Breast epithelium (tissue), 4 donors: ENCODE data around the gene GSTA5. TPM values are rescaled to one million over a fixed set of nuclear protein-coding genes. Genes with fewer than 3 reads are reported as not detected.
A peak's percentile ranks its signal among the peaks of the same experiment; 100 is the strongest.
"Not testable (repeated sequence)": the region's sequence is repeated elsewhere in the genome, so short reads cannot be mapped to it uniquely, and the experiment has no call there.

ENCODE experiments used
- DNase-seq, 2 donors: peaks; one replicate each; pipeline ENCODE4 v3.0.0-alpha.2; 2019; ENCODE audit warnings: low spot score in 2 of 2
- H3K27ac ChIP-seq, 2 donors: fragments of 200-600 bp; sonication (generic) in 1 of 2; one replicate each; pipeline ENCODE4 v1.5.1; 2016 to 2019; ENCODE audit warnings: mild to moderate bottlenecking in 1 of 2
- H3K27me3 ChIP-seq, 2 donors: fragments of 200-600 bp; sonication (generic) in 1 of 2; one replicate each; pipeline versions ENCODE4 v1.5.1 to v1.6.0; 2017 to 2019; ENCODE audit warnings: control low read depth in 1 of 2, mild to moderate bottlenecking in 1 of 2
- H3K36me3 ChIP-seq: fragments of 200-600 bp; one replicate; pipeline ENCODE4 v1.5.1; 2019
- H3K4me1 ChIP-seq, 2 donors: fragments of 200-600 bp; sonication (generic); one replicate each; pipeline ENCODE4 v1.5.1; 2016 to 2019; ENCODE audit warnings: control low read depth in 1 of 2
- H3K4me3 ChIP-seq, 3 donors: fragments of 200-600 bp; sonication (generic); 1 replicate in 2 of 3; 2 replicates in 1 of 3; pipeline ENCODE4 v1.5.1; 2016 to 2019; ENCODE audit warnings: mild to moderate bottlenecking in 3 of 3, moderate library complexity in 2 of 3
- H3K9me3 ChIP-seq, 2 donors: fragments of 200-600 bp; sonication (generic) in 1 of 2; one replicate each; pipeline ENCODE4 v1.5.1; 2016 to 2019; ENCODE audit warnings: control low read depth in 1 of 2
- POLR2A ChIP-seq: fragments of 450-650 bp; IDR thresholded peaks from one replicate; pipeline ENCODE4 v1.6.1; 2016; ENCODE audit warnings: antibody characterized with exemption, mild to moderate bottlenecking, moderate library complexity
- POLR2AphosphoS5 ChIP-seq, 3 donors: sonication (generic); formaldehyde crosslinking; IDR thresholded peaks; one replicate each; pipeline ENCODE4 v1.6.1; 2017; ENCODE audit warnings: antibody characterized with exemption in 3 of 3
- intact Hi-C: fragments of 100-400 bp; cut with DNase I; formaldehyde crosslinking; loops from one replicate; pipeline ENCODE4 v1.15.1; 2023; ENCODE audit warnings: low total_unique reads
- total RNA-seq, 3 donors: library from RNA; depleted of rRNA; stranded (reverse); fragments of >200 nt; gene quantifications; one replicate each; pipeline ENCODE4 v1.1.0, GENCODE V29; 2016
- TF ChIP-seq, protein P1 (sequence below), 3 donors: fragments of 450-650 bp; IDR thresholded peaks; one replicate each; pipeline ENCODE4 v1.5.1; 2016 to 2017; ENCODE audit warnings: antibody characterized with exemption in 3 of 3, mild to moderate bottlenecking in 3 of 3, moderate library complexity in 3 of 3

GSTA5 gene
- total RNA-seq, 3 donors from 2014 or later, result not detected

GRCh38 chr6:52826513-52826912 lies 14.1 kb downstream of the GSTA5 start:
- intact Hi-C loops, result no loop called here
- no peaks in the 10 kb centered on the region for H3K36me3 ChIP-seq

DNA sequence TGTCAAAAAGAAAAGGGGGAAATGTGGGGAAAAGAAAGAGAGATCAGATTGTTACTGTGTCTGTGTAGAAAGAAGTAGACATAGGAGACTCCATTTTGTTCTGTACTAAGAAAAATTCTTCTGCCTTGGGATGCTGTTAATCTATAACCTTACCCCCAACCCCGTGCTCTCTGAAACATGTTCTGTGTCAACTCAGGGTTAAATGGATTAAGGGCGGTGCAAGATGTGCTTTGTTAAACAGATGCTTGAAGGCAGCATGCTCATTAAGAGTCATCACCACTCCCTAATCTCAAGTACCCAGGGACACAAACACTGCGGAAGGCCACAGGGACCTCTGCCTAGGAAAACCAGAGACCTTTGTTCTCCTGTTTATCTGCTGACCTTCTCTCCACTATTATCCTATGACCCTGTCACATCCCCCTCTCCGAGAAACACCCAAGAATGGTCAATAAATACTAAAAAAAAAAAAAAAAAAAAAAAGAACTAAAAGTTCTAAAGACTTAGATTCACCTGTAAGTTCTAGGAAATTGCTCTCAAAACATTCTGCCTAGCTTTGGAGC lies 14.6 kb downstream of the GSTA5 start:
- DNase-seq, H3K4me1 ChIP-seq, H3K27ac ChIP-seq, H3K36me3 ChIP-seq, H3K9me3 ChIP-seq, intact Hi-C loops, H3K4me3 ChIP-seq, H3K27me3 ChIP-seq: not testable (repeated sequence)

More at GRCh38 chr6:52826513-52826912, 14.1 kb downstream of the GSTA5 start:
- Histone ChIP-seq H3K4me3 (no peak overlapping the region), H3K27ac (no peak overlapping the region), H3K9me3 (no peaks in the 10 kb centered on the region), H3K4me1 (no peaks in the 10 kb centered on the region), H3K27me3 (no peaks in the 10 kb centered on the region)
- DNase-seq, result no peak
- TF ChIP-seq, protein P1, sequence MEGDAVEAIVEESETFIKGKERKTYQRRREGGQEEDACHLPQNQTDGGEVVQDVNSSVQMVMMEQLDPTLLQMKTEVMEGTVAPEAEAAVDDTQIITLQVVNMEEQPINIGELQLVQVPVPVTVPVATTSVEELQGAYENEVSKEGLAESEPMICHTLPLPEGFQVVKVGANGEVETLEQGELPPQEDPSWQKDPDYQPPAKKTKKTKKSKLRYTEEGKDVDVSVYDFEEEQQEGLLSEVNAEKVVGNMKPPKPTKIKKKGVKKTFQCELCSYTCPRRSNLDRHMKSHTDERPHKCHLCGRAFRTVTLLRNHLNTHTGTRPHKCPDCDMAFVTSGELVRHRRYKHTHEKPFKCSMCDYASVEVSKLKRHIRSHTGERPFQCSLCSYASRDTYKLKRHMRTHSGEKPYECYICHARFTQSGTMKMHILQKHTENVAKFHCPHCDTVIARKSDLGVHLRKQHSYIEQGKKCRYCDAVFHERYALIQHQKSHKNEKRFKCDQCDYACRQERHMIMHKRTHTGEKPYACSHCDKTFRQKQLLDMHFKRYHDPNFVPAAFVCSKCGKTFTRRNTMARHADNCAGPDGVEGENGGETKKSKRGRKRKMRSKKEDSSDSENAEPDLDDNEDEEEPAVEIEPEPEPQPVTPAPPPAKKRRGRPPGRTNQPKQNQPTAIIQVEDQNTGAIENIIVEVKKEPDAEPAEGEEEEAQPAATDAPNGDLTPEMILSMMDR (IDR thresholded peaks at IDR 0.05), result no peak
- TF ChIP-seq POLR2A, result no peak

DNA sequence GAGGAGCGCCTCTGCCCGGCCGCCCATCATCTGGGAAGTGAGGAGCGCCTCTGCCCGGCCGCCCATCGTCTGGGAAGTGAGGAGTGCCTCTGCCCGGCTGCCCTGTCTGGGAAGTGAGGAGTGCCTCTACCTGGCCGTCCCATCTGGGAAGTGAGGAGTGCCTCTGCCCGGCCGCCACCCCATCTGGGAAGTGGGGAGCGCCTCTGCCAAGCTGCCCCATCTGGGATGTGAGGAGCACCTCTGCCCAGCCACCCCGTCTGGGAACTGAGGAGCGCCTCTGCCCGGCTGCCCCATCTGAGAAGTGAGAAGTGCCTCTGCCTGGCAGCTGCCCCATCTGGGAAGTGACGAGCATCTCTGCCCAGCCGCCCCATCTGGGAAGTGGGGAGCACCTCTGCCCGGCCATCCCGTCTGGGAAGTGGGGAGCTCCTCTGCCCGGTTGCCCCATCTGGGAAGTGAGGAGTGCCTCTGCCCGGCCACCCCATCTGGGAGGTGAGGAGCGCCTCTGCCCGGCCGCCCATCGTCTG lies 15.3 kb downstream of the GSTA5 start:
- H3K4me3 ChIP-seq, H3K36me3 ChIP-seq, H3K4me1 ChIP-seq, intact Hi-C loops, H3K9me3 ChIP-seq, H3K27me3 ChIP-seq, H3K27ac ChIP-seq, DNase-seq: not testable (repeated sequence)

DNA sequence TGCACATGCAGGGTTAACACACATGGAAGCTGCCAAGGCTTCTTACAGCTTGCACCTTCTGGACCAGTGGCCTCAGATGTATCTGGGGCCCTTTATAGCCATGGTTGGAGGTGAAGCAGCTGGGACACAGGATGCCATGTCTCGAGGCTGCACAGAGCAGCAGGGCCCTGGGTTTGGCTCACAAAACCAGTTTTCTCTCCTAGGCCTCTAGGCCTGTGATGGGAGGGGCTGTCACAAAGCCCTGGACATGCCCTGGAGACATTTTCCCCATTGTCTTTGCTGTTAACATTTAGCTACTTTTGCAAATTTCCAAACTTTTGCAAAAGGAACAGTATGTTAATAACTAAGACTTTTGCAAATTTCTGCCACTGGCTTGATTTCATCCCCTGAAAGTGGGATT lies 18.8 kb downstream of the GSTA5 start:
- intact Hi-C loops, result no loop called here
- Histone ChIP-seq H3K27ac (no peak overlapping the region), H3K4me1 (no peaks in the 10 kb centered on the region), H3K4me3 (no peak overlapping the region), H3K36me3 (no peaks in the 10 kb centered on the region), H3K9me3 (no peaks in the 10 kb centered on the region), H3K27me3 (no peaks in the 10 kb centered on the region)
- TF ChIP-seq POLR2A, result no peak
- TF ChIP-seq POLR2AphosphoS5 (IDR thresholded peaks at IDR 0.05), result no peak
- TF ChIP-seq, protein P1 (IDR thresholded peaks at IDR 0.05), result no peak
- no peak for DNase-seq

- no peak overlapping the region for H3K27ac ChIP-seq
- H3K4me1 ChIP-seq, result no peaks in the 10 kb centered on the region
- no peak overlapping the region for H3K4me3 ChIP-seq
- DNase-seq, result no peak
- TF ChIP-seq POLR2AphosphoS5 (IDR thresholded peaks at IDR 0.05) (no peak), POLR2A (no peak)
- TF ChIP-seq, protein P1 (IDR thresholded peaks at IDR 0.05), result no peak
- H3K27me3 ChIP-seq, result no peaks in the 10 kb centered on the region
- H3K9me3 ChIP-seq, result no peaks in the 10 kb centered on the region
- no peaks in the 10 kb centered on the region for H3K36me3 ChIP-seq
- intact Hi-C loops, result no loop called here
Observed at GRCh38 chr6:52820198-52820597, 20.4 kb downstream of the GSTA5 start.

DNA sequence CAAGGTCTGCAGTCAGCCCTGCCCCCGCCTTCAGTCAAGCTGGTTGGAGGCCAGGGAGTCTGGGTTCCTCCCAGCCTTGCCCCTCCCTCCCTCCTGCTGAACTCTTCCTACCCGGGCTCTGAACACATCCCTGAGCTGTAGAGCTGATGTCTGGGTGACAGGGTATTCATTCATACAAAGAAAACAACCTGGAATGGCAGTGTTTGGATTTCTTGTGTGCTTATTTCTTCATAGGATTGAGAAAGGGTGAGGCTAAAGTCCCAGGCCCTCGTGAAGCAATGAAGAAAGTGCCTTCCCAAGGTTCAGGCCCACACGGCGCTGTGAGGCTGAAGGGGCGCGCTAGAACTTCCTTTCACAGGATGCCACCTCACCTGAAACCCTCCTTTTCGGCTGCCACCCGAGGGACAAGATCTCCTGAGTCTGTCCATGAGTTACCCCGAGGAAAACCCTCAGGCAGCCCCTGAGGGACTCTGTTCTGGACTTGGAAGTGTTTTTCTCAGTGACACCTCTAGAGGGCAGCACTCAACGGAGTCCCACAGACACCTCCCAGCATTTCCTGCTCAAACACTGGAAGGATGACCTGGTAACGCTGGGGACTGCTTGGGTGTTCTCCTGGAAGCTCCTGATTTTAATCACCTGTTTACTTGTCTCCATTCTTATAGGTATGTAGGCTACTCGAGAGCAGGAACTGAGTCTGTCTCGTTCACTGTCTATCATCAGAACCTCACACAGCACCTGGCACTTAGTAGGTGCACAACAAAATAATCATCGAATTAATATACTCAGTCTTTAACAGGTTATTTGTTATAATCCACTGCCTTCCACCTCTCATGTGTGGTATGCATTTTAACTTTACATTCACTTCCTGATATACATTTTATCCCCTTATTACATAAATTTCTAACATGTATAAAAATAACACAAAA lies 25.2 kb downstream of the GSTA5 start:
- Histone ChIP-seq H3K36me3 (no peaks in the 10 kb centered on the region), H3K4me1 (no peaks in the 10 kb centered on the region), H3K27me3 (no peaks in the 10 kb centered on the region), H3K9me3 (no peaks in the 10 kb centered on the region), H3K27ac (no peak overlapping the region), H3K4me3 (no peak overlapping the region)
- peak in 1 of 2 donors; percentile 24 for DNase-seq
- TF ChIP-seq, protein P1 (IDR thresholded peaks at IDR 0.05), result peak in 2 of 3 donors; percentile 53 to 59
- TF ChIP-seq POLR2A, result no peak
- intact Hi-C loops, result no loop called here

GRCh38 chr6:52814545-52814944 lies 26.1 kb downstream of the GSTA5 start:
- H3K9me3 ChIP-seq, H3K27me3 ChIP-seq, intact Hi-C loops: not testable (repeated sequence)

DNA sequence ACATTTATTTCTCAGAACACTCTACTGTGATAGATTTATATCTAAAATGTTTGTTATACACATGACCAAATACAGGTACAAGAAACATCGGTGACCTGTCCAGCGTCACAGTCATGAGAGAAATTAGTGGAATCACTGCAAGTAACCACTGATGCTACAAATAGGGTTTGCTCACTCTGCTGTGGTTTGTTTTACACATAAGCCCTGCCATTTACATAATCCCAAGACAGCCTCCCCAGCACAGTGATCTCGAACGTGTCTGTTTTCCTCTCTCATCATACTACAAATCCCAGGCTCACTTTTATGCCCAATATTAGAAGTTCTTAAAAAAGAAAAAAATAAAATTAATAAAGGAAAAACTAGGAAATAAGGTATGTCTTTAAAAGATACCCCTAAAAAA lies 30.8 kb downstream of the GSTA5 start:
- intact Hi-C loops, H3K27ac ChIP-seq, DNase-seq: not testable (repeated sequence)

More at GRCh38 chr6:52814545-52814944, 26.1 kb downstream of the GSTA5 start:
- not testable (repeated sequence) for H3K27ac ChIP-seq, H3K36me3 ChIP-seq, H3K4me3 ChIP-seq, H3K4me1 ChIP-seq, DNase-seq

More for the DNA sequence above, 30.8 kb downstream of the GSTA5 start:
- not testable (repeated sequence) for H3K36me3 ChIP-seq, H3K9me3 ChIP-seq, H3K27me3 ChIP-seq, H3K4me1 ChIP-seq, H3K4me3 ChIP-seq
